Measurements from ENCODE around the gene FTCDNL1. TPM values are rescaled to one million over a fixed set of nuclear protein-coding genes. Genes with fewer than 3 reads are reported as not detected.

The FTCDNL1 gene
- total RNA-seq, 1 experiment from 2014 or later = 0.69 TPM

- DNase-seq (ENCODE audit: low spot score) = no peak
Observed at GRCh38 chr2:199842631-199843395, 8.2 kb downstream of the FTCDNL1 start.

- DNase-seq (ENCODE audit: low spot score) = no peak
Observed at GRCh38 chr2:199841409-199841808, 9.6 kb downstream of the FTCDNL1 start.

GRCh38 chr2:199838399-199838798 lies 12.6 kb downstream of the FTCDNL1 start:
- DNase-seq (ENCODE audit: low spot score) = no peak

- DNase-seq (ENCODE audit: low spot score) = no peak
Observed at GRCh38 chr2:199836943-199837342, 14.0 kb downstream of the FTCDNL1 start.

GRCh38 chr2:199833525-199833924 lies 17.5 kb downstream of the FTCDNL1 start:
- no peak for DNase-seq (ENCODE audit: low spot score)

GRCh38 chr2:199830531-199830930 lies 20.5 kb downstream of the FTCDNL1 start:
- DNase-seq (ENCODE audit: low spot score) = no peak

GRCh38 chr2:199829628-199830027 lies 21.4 kb downstream of the FTCDNL1 start:
- DNase-seq (ENCODE audit: low spot score) = no peak

GRCh38 chr2:199819746-199820145 lies 31.2 kb downstream of the FTCDNL1 start:
- DNase-seq (ENCODE audit: low spot score) = no peak

GRCh38 chr2:199818754-199819153 lies 32.2 kb downstream of the FTCDNL1 start:
- no peak for DNase-seq (ENCODE audit: low spot score)

GRCh38 chr2:199818026-199818425 lies 33.0 kb downstream of the FTCDNL1 start:
- no peak for DNase-seq (ENCODE audit: low spot score)

GRCh38 chr2:199814817-199815211 lies 36.2 kb downstream of the FTCDNL1 start:
- DNase-seq (ENCODE audit: low spot score) = no peak

GRCh38 chr2:199814101-199814816 lies 36.7 kb downstream of the FTCDNL1 start:
- DNase-seq (ENCODE audit: low spot score) = no peak

- no peak for DNase-seq (ENCODE audit: low spot score)
Observed at GRCh38 chr2:199812493-199812892, 38.5 kb downstream of the FTCDNL1 start.

GRCh38 chr2:199811346-199811745 lies 39.6 kb downstream of the FTCDNL1 start:
- no peak for DNase-seq (ENCODE audit: low spot score)

- DNase-seq (ENCODE audit: low spot score) = no peak
Observed at GRCh38 chr2:199810422-199811171, 40.4 kb downstream of the FTCDNL1 start.

GRCh38 chr2:199807966-199808365 lies 43.0 kb downstream of the FTCDNL1 start:
- no peak for DNase-seq (ENCODE audit: low spot score)

- DNase-seq (ENCODE audit: low spot score) = no peak
Observed at GRCh38 chr2:199806179-199806578, 44.8 kb downstream of the FTCDNL1 start.

GRCh38 chr2:199804831-199805230 lies 46.2 kb downstream of the FTCDNL1 start:
- DNase-seq (ENCODE audit: low spot score) = no peak

- DNase-seq (ENCODE audit: low spot score) = no peak
Observed at GRCh38 chr2:199798831-199799580, 52.0 kb downstream of the FTCDNL1 start.

GRCh38 chr2:199797431-199798403 lies 53.3 kb downstream of the FTCDNL1 start:
- DNase-seq (ENCODE audit: low spot score) = no peak
